ENCODE measurements around the gene ERGIC2. TPM values are rescaled to one million over a fixed set of nuclear protein-coding genes. Genes with fewer than 3 reads are reported as not detected.
A peak's percentile ranks its signal among the peaks of the same experiment; 100 is the strongest.

Gene ERGIC2
- total and polyA plus RNA-seq, 9 of the 15 experiments (the other 6 are each of a cell fraction or from before 2014, with no cell fraction given) = 24.1 to 180 (median 75.7) TPM

GRCh38 chr12:29427964-29428363 is 47.0 kb upstream of the ERGIC2 start (continued):
- TF ChIP-seq SPI1 (IDR thresholded peaks at IDR 0.05; ENCODE audit: borderline replicate concordance, low read depth, low read length) (peak; percentile 95), CTCF (IDR thresholded peaks at IDR 0.05 in 2 of 3, conservative IDR thresholded peaks at IDR 0.05 in 1 of 3; ENCODE audit: insufficient read depth in 2 of 3, low read depth in 1 of 3, low read length in 3 of 3) (peak; percentile 45 to 65 (median 59); a peak in 5 of 6 replicates), SMARCB1 (IDR thresholded peaks at IDR 0.05; ENCODE audit: insufficient read length, low read depth) (no peak), PKNOX1 (IDR thresholded peaks at IDR 0.05) (0 out of 2 replicates have a peak, but pooled peaks have one; percentile 25), AFF1 (IDR thresholded peaks at IDR 0.05; ENCODE audit: low read depth in 1 of 2, partially characterized antibody in 2 of 2) (no peak), CREM (IDR thresholded peaks at IDR 0.05; ENCODE audit: low read depth) (no peak), HMBOX1 (IDR thresholded peaks at IDR 0.05) (peak; percentile 76; the same call in 1 of the 2 replicates), TARDBP (IDR thresholded peaks at IDR 0.05) (no peak), ZNF395 (CRISPR knock-in tag; IDR thresholded peaks at IDR 0.05) (no peak), TAF9B (IDR thresholded peaks at IDR 0.05; ENCODE audit: partially characterized antibody) (no peak), CTBP1 (IDR thresholded peaks at IDR 0.05; ENCODE audit: borderline replicate concordance) (peak; percentile 68; the same call in 1 of the 2 replicates)
